GM21723 (cell line): ENCODE results near the gene ACP1.
"Not testable (repeated sequence)": the region's sequence is repeated elsewhere in the genome, so short reads cannot be mapped to it uniquely, and the experiment has no call there.

Experiments
- ATAC-seq: cut with Tn5 transposase; IDR thresholded peaks from one replicate; pipeline ENCODE4 v1.9.1; 2021; ENCODE audit warnings: mild to moderate bottlenecking, moderate library complexity; ENCODE audit not compliant: unreplicated experiment

ACP1 gene

GRCh38 chr2:309148-309953 is 44.6 kb downstream of the ACP1 start:
- no peak for ATAC-seq

GRCh38 chr2:309954-310510 is 45.3 kb downstream of the ACP1 start:
- ATAC-seq, result no peak

GRCh38 chr2:310994-311393 is 46.2 kb downstream of the ACP1 start:
- no peak for ATAC-seq

GRCh38 chr2:313991-314390 is 49.2 kb downstream of the ACP1 start:
- ATAC-seq, result no peak

- ATAC-seq, result no peak
These were observed 50.0 kb downstream of the ACP1 start for GRCh38 chr2:314561-315336.

GRCh38 chr2:315925-316324 is 51.2 kb downstream of the ACP1 start:
- ATAC-seq, result not testable (repeated sequence)

GRCh38 chr2:316381-316780 is 51.6 kb downstream of the ACP1 start:
- no peak for ATAC-seq

- no peak for ATAC-seq
These were observed 53.0 kb downstream of the ACP1 start for GRCh38 chr2:317501-318424.

GRCh38 chr2:319059-319600 is 54.4 kb downstream of the ACP1 start:
- no peak for ATAC-seq

GRCh38 chr2:320561-320960 is 55.8 kb downstream of the ACP1 start:
- ATAC-seq, result no peak

GRCh38 chr2:322326-322725 is 57.6 kb downstream of the ACP1 start:
- ATAC-seq, result no peak

- no peak for ATAC-seq
These were observed 58.3 kb downstream of the ACP1 start for GRCh38 chr2:323035-323434.
